ENCODE results near the gene SLC4A3. TPM values are rescaled to one million over a fixed set of nuclear protein-coding genes. Genes with fewer than 3 reads are reported as not detected.
A peak's percentile ranks its signal among the peaks of the same experiment; 100 is the strongest.

SLC4A3 gene, protein sequence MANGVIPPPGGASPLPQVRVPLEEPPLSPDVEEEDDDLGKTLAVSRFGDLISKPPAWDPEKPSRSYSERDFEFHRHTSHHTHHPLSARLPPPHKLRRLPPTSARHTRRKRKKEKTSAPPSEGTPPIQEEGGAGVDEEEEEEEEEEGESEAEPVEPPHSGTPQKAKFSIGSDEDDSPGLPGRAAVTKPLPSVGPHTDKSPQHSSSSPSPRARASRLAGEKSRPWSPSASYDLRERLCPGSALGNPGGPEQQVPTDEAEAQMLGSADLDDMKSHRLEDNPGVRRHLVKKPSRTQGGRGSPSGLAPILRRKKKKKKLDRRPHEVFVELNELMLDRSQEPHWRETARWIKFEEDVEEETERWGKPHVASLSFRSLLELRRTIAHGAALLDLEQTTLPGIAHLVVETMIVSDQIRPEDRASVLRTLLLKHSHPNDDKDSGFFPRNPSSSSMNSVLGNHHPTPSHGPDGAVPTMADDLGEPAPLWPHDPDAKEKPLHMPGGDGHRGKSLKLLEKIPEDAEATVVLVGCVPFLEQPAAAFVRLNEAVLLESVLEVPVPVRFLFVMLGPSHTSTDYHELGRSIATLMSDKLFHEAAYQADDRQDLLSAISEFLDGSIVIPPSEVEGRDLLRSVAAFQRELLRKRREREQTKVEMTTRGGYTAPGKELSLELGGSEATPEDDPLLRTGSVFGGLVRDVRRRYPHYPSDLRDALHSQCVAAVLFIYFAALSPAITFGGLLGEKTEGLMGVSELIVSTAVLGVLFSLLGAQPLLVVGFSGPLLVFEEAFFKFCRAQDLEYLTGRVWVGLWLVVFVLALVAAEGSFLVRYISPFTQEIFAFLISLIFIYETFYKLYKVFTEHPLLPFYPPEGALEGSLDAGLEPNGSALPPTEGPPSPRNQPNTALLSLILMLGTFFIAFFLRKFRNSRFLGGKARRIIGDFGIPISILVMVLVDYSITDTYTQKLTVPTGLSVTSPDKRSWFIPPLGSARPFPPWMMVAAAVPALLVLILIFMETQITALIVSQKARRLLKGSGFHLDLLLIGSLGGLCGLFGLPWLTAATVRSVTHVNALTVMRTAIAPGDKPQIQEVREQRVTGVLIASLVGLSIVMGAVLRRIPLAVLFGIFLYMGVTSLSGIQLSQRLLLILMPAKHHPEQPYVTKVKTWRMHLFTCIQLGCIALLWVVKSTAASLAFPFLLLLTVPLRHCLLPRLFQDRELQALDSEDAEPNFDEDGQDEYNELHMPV
- 10 to 100 TPM in 2 of 4 donors, 1 to 10 TPM in 2; 5.2 to 15.8 (median 8.6) TPM for total RNA-seq

DNA sequence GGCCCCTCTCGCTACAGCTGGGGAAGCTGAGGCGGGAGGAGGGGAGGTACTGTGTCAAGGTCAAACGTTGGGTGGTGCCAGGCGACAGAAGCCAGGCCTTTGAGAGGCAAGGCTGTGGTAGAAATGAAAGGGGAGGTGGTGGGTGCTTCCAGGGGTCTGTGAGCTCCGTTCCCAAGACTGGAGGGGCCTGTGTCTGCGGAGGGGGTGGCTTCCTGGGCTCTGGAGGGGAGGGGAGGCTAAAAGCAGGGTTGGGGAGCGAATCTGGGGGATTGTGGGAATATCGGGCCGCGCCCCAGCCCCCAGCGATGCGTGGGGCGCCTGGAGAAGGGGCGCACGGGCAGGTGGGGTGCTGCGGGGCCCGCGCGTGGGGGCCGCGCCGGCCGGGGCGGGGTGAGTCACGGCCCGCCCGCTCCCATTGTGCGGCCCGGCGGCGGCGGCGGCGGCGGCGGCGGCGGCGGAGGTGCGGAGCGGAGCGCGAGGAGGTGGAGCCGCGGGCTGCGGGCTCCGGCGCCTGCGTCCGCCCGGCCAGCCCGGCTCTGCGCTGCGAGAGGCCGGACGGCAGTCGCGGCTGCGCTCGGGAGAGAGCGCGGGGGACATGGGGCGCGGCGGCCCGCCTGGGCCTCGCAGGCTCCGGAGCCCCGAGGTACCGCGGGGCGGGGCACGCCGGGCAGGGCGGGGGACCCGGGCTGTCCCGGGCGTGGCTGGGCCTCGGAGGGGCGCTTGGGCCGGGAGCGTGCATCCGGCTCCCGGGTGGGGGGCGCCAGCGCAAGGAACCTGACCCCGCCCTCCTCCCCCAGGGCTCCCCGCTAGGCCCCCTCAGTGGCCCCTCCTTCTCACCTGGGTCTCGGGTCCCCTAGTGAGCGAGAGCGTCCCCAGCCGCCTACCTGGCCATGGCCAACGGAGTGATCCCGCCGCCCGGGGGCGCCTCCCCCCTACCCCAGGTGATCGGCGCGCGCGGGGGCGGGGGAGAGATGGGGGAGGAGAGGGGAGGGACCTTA is at the start of gene SLC4A3:
TSS of gene SLC4A3 (plus strand) at position 528 of the 998 bp plus-strand sequence. CDS start at position 891, 363 bp downstream.
- DNase-seq (ENCODE audit: low spot score) = no peak
- peak; percentile 81 for ATAC-seq (ENCODE audit: low FRiP score)
- TF ChIP-seq, protein P1, sequence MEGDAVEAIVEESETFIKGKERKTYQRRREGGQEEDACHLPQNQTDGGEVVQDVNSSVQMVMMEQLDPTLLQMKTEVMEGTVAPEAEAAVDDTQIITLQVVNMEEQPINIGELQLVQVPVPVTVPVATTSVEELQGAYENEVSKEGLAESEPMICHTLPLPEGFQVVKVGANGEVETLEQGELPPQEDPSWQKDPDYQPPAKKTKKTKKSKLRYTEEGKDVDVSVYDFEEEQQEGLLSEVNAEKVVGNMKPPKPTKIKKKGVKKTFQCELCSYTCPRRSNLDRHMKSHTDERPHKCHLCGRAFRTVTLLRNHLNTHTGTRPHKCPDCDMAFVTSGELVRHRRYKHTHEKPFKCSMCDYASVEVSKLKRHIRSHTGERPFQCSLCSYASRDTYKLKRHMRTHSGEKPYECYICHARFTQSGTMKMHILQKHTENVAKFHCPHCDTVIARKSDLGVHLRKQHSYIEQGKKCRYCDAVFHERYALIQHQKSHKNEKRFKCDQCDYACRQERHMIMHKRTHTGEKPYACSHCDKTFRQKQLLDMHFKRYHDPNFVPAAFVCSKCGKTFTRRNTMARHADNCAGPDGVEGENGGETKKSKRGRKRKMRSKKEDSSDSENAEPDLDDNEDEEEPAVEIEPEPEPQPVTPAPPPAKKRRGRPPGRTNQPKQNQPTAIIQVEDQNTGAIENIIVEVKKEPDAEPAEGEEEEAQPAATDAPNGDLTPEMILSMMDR (IDR thresholded peaks at IDR 0.05) = no peak

DNA sequence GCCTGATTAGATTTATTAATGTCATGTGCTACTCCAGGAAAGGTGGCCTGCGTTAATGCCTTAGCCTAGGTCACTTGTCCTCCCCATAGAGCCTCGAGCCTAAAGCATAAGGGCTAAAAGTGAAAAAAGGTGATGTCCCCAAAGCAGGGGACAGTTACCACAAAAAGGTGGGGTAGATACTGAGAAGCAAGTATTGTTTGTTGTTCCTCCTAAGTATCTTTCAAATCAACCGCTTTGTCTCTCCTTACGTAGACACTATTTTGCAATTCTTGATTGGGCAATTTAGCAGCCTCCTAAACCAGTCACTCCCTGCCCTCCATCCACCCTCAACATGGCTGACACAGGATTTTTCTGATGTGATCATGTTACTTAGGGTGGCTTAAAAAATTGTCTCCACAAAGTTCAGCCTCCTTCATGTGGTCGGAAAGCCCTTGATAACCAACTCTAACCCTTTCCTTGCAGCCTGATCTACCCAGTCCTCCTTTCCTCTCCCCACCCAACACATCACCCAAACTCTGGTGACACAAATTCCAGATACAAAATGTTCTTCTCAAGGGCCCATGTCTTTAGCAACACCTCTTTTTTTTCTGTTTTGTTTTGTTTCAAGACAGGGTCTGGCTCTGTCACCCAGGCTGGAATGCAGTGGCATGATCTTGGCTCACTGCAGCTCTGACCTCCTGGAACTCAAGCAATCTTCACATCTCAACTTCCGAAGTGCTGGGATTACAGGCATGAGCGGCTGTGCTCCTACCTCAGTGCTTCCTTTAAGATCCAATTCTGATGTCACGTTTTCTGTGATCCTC is 48.4 kb upstream of the SLC4A3 start:
- DNase-seq (ENCODE audit: low spot score) (no peak), ATAC-seq (ENCODE audit: low FRiP score) (peak; percentile 54)
- TF ChIP-seq, protein P1 (IDR thresholded peaks at IDR 0.05) = no peak

DNA sequence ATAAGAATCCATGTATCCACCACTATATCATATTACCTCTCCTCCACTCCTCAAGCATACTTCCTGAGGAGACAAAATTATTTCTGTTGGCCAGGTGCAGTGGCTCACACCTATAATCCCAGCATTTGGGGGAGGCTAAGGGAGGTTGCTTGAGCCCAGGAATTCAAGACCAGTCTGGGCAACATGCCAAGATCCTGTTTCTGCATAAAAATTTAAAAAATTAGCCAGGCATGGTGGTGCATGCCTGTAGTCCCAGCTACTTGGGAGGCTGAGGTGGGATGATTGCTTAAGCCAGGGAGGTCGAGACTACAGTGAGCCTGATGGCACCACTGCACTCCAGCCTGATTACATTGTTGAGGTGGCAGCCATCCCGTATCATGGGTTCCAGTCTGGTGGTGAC is 46.1 kb upstream of the SLC4A3 start:
- TF ChIP-seq, protein P1 (IDR thresholded peaks at IDR 0.05) = no peak
- ATAC-seq (ENCODE audit: low FRiP score) (no peak), DNase-seq (ENCODE audit: low spot score) (no peak)

DNA sequence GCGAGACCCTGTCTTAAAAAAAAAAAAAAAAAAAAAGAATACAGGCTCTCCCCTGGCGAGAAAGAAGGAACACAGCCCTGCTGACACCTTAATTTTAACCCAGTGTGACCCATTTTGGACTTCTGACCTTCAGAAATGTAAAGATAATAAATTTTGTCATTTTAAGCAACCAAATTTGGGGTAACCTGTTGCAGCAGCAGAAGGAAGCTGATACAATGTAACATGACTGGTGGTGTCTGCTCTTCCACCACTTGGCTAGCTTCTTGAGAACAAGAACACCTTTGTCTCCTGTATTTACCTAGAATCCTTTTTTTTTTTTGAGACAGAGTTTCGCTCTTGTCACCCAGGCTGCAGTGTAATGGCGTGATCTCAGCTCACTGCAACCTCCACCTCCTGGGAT is 36.3 kb upstream of the SLC4A3 start:
- TF ChIP-seq, protein P1 (IDR thresholded peaks at IDR 0.05) = no peak
- DNase-seq (ENCODE audit: low spot score) (no peak), ATAC-seq (ENCODE audit: low FRiP score) (no peak)

DNA sequence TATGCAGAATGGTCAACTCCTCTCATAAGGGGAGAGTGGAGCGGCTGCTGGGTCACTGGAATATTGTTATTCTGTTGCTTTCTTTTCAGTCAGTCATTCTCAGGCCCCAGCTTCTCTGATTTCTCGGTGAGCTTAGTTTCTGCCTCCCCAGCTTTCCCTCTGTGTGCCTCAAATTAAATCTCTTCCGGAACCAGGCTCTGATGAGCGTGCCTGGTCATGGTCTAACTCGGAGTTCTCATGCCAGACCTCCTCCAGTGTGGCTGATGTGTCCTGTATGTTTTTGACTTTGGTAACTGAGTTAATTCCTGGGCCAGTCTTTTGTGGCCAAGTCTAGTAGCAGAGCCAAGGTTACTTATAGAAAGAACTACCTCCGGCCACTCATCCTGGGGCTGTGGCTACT is 34.7 kb upstream of the SLC4A3 start:
- no peak for DNase-seq (ENCODE audit: low spot score)
- TF ChIP-seq, protein P1 (IDR thresholded peaks at IDR 0.05) = no peak

More for the DNA sequence above, 34.7 kb upstream of the SLC4A3 start:
- ATAC-seq (ENCODE audit: low FRiP score) = no peak
